H9 (cell line): Measurements from ENCODE around the gene CAPN8. TPM values are rescaled to one million over a fixed set of nuclear protein-coding genes. Genes with fewer than 3 reads are reported as not detected.

Experiments
- DNase-seq: peaks from one replicate; pipeline ENCODE4 v3.0.0-alpha.2; 2017
- H2AFZ ChIP-seq: one replicate; pipeline ENCODE4 v1.6.1; 2013; ENCODE audit warnings: mild to moderate bottlenecking, low read length, control low read depth, moderate library complexity
- H2AK5ac ChIP-seq: 2 replicates; pipeline ENCODE4 v1.6.1; 2013; ENCODE audit warnings: low read length, control low read depth, mixed read lengths; ENCODE audit not compliant: insufficient read length
- H2BK120ac ChIP-seq: one replicate; pipeline ENCODE4 v1.6.1; 2013; ENCODE audit warnings: low read depth, mild to moderate bottlenecking, low read length, control low read depth, inconsistent platforms; ENCODE audit not compliant: poor library complexity, severe bottlenecking
- H2BK12ac ChIP-seq: 2 replicates; pipeline ENCODE4 v1.6.1; 2013; ENCODE audit warnings: low read length, control low read depth, mixed read lengths, low read depth; ENCODE audit not compliant: insufficient read length
- H2BK15ac ChIP-seq: 2 replicates; pipeline ENCODE4 v1.6.1; 2013; ENCODE audit warnings: low read depth, low read length, control low read depth
- H2BK20ac ChIP-seq: one replicate; pipeline ENCODE4 v1.6.1; 2013; ENCODE audit warnings: low read depth, mild to moderate bottlenecking, low read length, control low read depth, inconsistent platforms; ENCODE audit not compliant: poor library complexity, severe bottlenecking
- H2BK5ac ChIP-seq: 2 replicates; pipeline ENCODE4 v1.6.1; 2013; ENCODE audit warnings: low read length, control low read depth, mixed read lengths; ENCODE audit not compliant: insufficient read length
- H3K14ac ChIP-seq: 2 replicates; pipeline ENCODE4 v1.6.1; 2013; ENCODE audit warnings: low read length, control low read depth; ENCODE audit not compliant: insufficient read depth
- H3K18ac ChIP-seq: 2 replicates; pipeline ENCODE4 v1.6.1; 2013; ENCODE audit warnings: low read depth, mild to moderate bottlenecking, mixed read lengths, low read length, control low read depth; ENCODE audit not compliant: insufficient read length
- H3K23ac ChIP-seq: 2 replicates; pipeline ENCODE4 v1.6.1; 2013; ENCODE audit warnings: low read length, control low read depth, mixed read lengths, low read depth; ENCODE audit not compliant: insufficient read length
- H3K23me2 ChIP-seq: 2 replicates; pipeline ENCODE4 v1.6.1; 2013; ENCODE audit warnings: low read depth, mild to moderate bottlenecking, mixed read lengths, low read length, control low read depth; ENCODE audit not compliant: insufficient read length, poor library complexity, severe bottlenecking
- H3K27ac ChIP-seq: 2 replicates; pipeline ENCODE4 v1.5.1; 2013; ENCODE audit warnings: low read length, control low read depth, mixed read lengths, low read depth; ENCODE audit not compliant: insufficient read length
- H3K27me3 ChIP-seq: 2 replicates; pipeline ENCODE4 v1.6.1; 2013; ENCODE audit warnings: low read length, control low read depth, inconsistent platforms; ENCODE audit not compliant: insufficient read depth
- H3K4ac ChIP-seq: 2 replicates; pipeline ENCODE4 v1.6.1; 2013; ENCODE audit warnings: low read depth, mild to moderate bottlenecking, control low read depth, inconsistent platforms, low read length, moderate library complexity
- H3K4me1 ChIP-seq: 2 replicates; pipeline ENCODE4 v1.6.1; 2013; ENCODE audit warnings: low read length, control low read depth, inconsistent platforms; ENCODE audit not compliant: insufficient read depth
- H3K4me2 ChIP-seq: 2 replicates; pipeline ENCODE4 v1.6.1; 2013; ENCODE audit warnings: low read length, control low read depth, mixed read lengths; ENCODE audit not compliant: insufficient read length, insufficient read depth
- H3K56ac ChIP-seq: 2 replicates; pipeline ENCODE4 v1.6.1; 2013; ENCODE audit warnings: low read depth, mild to moderate bottlenecking, mixed read lengths, low read length, control low read depth; ENCODE audit not compliant: insufficient read length
- H3K79me1 ChIP-seq: 2 replicates; pipeline ENCODE4 v1.6.1; 2013; ENCODE audit warnings: low read depth, mild to moderate bottlenecking, moderate library complexity, low read length, control low read depth, inconsistent platforms; ENCODE audit not compliant: insufficient read depth, poor library complexity, severe bottlenecking
- H3K79me2 ChIP-seq: 2 replicates; pipeline ENCODE4 v1.6.1; 2013; ENCODE audit warnings: low read length, control low read depth, inconsistent platforms; ENCODE audit not compliant: insufficient read depth
- H3K9ac ChIP-seq: 2 replicates; pipeline ENCODE4 v1.6.1; 2013; ENCODE audit warnings: low read length, control low read depth, mixed read lengths; ENCODE audit not compliant: insufficient read length; ENCODE audit errors: extremely low read depth
- H3K9me3 ChIP-seq: one replicate; pipeline ENCODE4 v1.6.1; 2013; ENCODE audit warnings: low read depth, low read length, inconsistent platforms; ENCODE audit not compliant: control insufficient read depth
- H3T11ph ChIP-seq: one replicate; pipeline ENCODE4 v1.6.1; 2013; ENCODE audit warnings: mild to moderate bottlenecking, low read length, control low read depth, inconsistent platforms
- H4K20me1 ChIP-seq: one replicate; pipeline ENCODE4 v1.6.1; 2013; ENCODE audit not compliant: control insufficient read depth, insufficient read length, insufficient read depth
- H4K5ac ChIP-seq: 2 replicates; pipeline ENCODE4 v1.6.1; 2013; ENCODE audit warnings: low read depth, mild to moderate bottlenecking, mixed read lengths, low read length, control low read depth; ENCODE audit not compliant: insufficient read length
- H4K8ac ChIP-seq: replicated peaks from 2 replicates; pipeline ENCODE4 v1.6.1; 2013; ENCODE audit warnings: low read length, control low read depth, mixed read lengths, low read depth; ENCODE audit not compliant: insufficient read length
- H4K91ac ChIP-seq: 2 replicates; pipeline ENCODE4 v1.6.1; 2013; ENCODE audit warnings: low read depth, mild to moderate bottlenecking, moderate library complexity, mixed read lengths, low read length, control low read depth; ENCODE audit not compliant: insufficient read length
- H3K27ac Mint-ChIP-seq, 3 experiments: 2 replicates in 2 of 3; 3 replicates in 1 of 3; pipeline ENCODE4 v1.8.0; 2020 to 2021; ENCODE audit warnings: mixed read lengths in 3 of 3, mild to moderate bottlenecking in 1 of 3, moderate library complexity in 1 of 3
- H3K27me3 Mint-ChIP-seq: 2 replicates; pipeline ENCODE4 v1.8.0; 2021; ENCODE audit warnings: low read depth, mild to moderate bottlenecking, moderate library complexity, mixed read lengths
- H3K36me3 Mint-ChIP-seq, 3 experiments: 2 replicates in 2 of 3; 3 replicates in 1 of 3; pipeline ENCODE4 v1.8.0; 2020 to 2021; ENCODE audit warnings: low read depth in 3 of 3, mixed read lengths in 3 of 3; ENCODE audit not compliant: insufficient read depth in 1 of 3
- H3K4me1 Mint-ChIP-seq, 2 experiments: 2 replicates each; pipeline ENCODE4 v1.8.0; 2020; ENCODE audit warnings: mixed read lengths in 2 of 2
- H3K4me3 Mint-ChIP-seq, 2 experiments: 2 replicates in 1 of 2; 3 replicates in 1 of 2; pipeline ENCODE4 v1.8.0; 2020 to 2021; ENCODE audit warnings: mild to moderate bottlenecking in 2 of 2, mixed read lengths in 2 of 2, moderate library complexity in 1 of 2
- H3K9me3 Mint-ChIP-seq, 2 experiments: 2 replicates in 1 of 2; 3 replicates in 1 of 2; pipeline ENCODE4 v1.8.0; 2020; ENCODE audit warnings: mild to moderate bottlenecking in 2 of 2, mixed read lengths in 2 of 2, moderate library complexity in 1 of 2
- CTCF ChIP-seq: fragments of 200-600 bp; sonication (generic); conservative IDR thresholded peaks from 3 replicates; pipeline ENCODE4 v1.8.0; 2021; ENCODE audit warnings: antibody characterized with exemption, mild to moderate bottlenecking
- WGBS: extraction: QIAGEN DNeasy Blood & Tissue Kit; methylation state at CpG from one replicate; pipeline ENCODE4 v1.1.7; 2013; ENCODE audit warnings: missing lambda C conversion rate, low lambda C conversion rate, mixed read lengths; ENCODE audit not compliant: insufficient read length; ENCODE audit errors: extremely low coverage; 5-methylcytosine and 5-hydroxymethylcytosine counted together
- total RNA-seq: library from RNA; stranded (reverse); gene quantifications from 2 replicates; pipeline ENCODE4 v1.2.1, GENCODE V29; 2021

The CAPN8 gene
- total RNA-seq, 1 experiment from 2014 or later, result not detected

- peaks cover 3% of the 10 kb centered on the region; the same call in 1 of the 2 replicates for H3K27me3 Mint-ChIP-seq
- H3K4me1 ChIP-seq, result no peaks in the 10 kb centered on the region
- H3K18ac ChIP-seq, result no peak overlapping the region
- no peak overlapping the region for H3K4me2 ChIP-seq
- no peak for DNase-seq
- no peaks in the 10 kb centered on the region for H3K9me3 Mint-ChIP-seq
- H3K4ac ChIP-seq, result no peak overlapping the region
- H3K27ac Mint-ChIP-seq, result no peak overlapping the region
- no peak overlapping the region for H2BK120ac ChIP-seq
- H2BK20ac ChIP-seq, result no peak overlapping the region
- no peak overlapping the region for H4K8ac ChIP-seq
- TF ChIP-seq CTCF, result peak; percentile 29; the same call in 2 of the 3 replicates
- H3K23ac ChIP-seq, result no peak overlapping the region
- H3K4me1 Mint-ChIP-seq, result peaks cover 0 to 5% of the 10 kb centered on the region in 2 experiments; a peak in 2 of 4 replicates
- H2BK15ac ChIP-seq, result no peak overlapping the region
- no peak overlapping the region for H3K9ac ChIP-seq
- H3K56ac ChIP-seq, result no peak overlapping the region
- H3K9me3 ChIP-seq, result no peaks in the 10 kb centered on the region
- no peaks in the 10 kb centered on the region; a peak in 1 of 7 replicates for H3K36me3 Mint-ChIP-seq
- H3K79me1 ChIP-seq, result no peaks in the 10 kb centered on the region
- H2AK5ac ChIP-seq, result no peak overlapping the region
- no peaks in the 10 kb centered on the region for H3K79me2 ChIP-seq
- no peak overlapping the region for H3K27ac ChIP-seq
- no peaks in the 10 kb centered on the region for H3K27me3 ChIP-seq
- no CpG with 5 or more reads among the region's 1 CpG for WGBS
- no peak overlapping the region for H2BK5ac ChIP-seq
- no peak overlapping the region for H4K91ac ChIP-seq
- no peak overlapping the region for H3K4me3 Mint-ChIP-seq
- no peaks in the 10 kb centered on the region for H4K20me1 ChIP-seq
- no peaks in the 10 kb centered on the region for H3K23me2 ChIP-seq
- no peak overlapping the region for H2BK12ac ChIP-seq
- H2AFZ ChIP-seq, result no peak overlapping the region
- no peak overlapping the region for H3T11ph ChIP-seq
- H4K5ac ChIP-seq, result no peak overlapping the region
- no peak overlapping the region for H3K14ac ChIP-seq
These were observed 115.8 kb downstream of the CAPN8 start for GRCh38 chr1:223549740-223550139.
